Activated CD8-positive, alpha-beta memory T cell treated with anti-CD3 and anti-CD28 coated beads for 4 hours (primary cell): Measurements from ENCODE around the gene UQCRC1.

Experiments used
- DNase-seq, 2 donors: peaks; one replicate each; pipeline ENCODE4 v3.0.0-alpha.2; 2020; ENCODE audit warnings: low read depth in 2 of 2

UQCRC1 gene

DNA sequence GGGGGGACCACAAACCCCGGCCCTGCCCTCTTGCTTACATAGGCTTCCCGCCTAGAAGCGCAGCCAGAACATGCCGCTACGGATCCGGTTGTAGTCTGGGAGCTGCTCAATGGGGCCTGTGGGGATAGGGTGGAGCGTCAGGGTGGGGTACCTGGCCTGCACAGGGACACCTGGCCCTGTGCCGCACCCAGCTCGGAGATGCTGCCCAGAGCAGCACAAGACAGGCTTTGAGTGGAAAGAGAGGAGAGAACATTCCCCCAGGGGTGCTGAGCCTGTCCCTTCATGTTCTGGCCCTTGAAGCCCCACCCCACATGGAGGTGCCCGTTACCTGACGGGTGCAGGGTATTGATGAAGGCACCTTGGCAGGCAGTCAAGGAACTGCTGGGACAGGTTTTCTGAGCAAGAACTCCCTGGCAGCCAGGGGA lies 10.4 kb downstream of the UQCRC1 start:
- no peak for DNase-seq

DNA sequence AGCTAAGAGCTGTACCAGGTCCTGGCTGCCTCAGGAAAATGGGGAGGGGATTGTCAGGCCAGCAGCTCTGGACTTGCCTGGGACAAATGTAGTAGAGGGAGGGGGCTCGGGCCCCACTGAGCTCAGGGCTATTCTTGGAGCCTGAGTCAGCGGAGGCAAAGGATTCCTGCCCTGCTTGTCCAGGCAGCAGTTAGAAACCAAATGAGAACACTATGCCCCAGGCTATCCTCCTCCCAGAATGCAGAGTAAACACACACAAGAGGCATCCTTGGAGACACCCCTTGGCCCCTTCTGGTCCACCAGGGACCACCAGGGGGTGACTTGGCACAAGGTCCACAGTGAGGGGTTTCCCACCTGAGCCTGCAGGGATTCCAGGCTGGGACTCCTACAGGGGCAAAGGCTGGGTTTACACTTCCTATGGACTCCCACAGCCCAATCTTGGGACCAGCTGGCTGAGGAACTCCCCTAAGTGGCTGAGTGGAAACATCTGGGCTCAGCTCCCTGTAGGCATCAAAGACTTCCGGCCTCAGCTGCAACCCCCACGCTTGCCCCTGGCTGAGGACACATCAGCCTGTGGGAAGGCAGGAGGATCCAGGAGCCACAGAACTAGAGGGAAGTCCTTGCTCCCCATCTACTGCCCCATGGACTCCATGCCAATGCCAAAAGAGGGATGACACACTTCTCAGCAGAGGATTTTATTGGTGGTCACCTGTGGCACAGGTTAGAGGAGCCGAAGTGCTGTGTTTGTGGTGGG lies 10.9 kb downstream of the UQCRC1 start:
- no peak for DNase-seq

DNA sequence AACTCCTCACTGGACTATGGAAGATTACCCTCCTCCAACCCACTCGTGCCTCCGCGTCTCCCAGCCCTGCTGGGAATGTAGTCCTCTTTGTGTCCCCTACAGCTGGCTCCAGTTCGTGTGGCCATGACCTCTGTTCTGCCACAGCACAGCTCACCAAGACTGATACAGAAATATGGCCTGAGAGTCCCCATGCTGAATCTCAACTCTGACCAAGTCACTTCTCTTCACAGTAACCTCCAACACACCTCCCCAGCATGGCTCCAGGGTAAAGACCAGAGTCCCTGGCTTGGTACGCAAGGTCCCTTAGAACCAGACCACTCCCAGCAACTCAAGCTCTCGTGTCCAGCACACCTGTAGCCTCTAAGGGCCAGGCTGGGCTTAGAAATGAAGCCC lies 12.0 kb downstream of the UQCRC1 start:
- DNase-seq = no peak

DNA sequence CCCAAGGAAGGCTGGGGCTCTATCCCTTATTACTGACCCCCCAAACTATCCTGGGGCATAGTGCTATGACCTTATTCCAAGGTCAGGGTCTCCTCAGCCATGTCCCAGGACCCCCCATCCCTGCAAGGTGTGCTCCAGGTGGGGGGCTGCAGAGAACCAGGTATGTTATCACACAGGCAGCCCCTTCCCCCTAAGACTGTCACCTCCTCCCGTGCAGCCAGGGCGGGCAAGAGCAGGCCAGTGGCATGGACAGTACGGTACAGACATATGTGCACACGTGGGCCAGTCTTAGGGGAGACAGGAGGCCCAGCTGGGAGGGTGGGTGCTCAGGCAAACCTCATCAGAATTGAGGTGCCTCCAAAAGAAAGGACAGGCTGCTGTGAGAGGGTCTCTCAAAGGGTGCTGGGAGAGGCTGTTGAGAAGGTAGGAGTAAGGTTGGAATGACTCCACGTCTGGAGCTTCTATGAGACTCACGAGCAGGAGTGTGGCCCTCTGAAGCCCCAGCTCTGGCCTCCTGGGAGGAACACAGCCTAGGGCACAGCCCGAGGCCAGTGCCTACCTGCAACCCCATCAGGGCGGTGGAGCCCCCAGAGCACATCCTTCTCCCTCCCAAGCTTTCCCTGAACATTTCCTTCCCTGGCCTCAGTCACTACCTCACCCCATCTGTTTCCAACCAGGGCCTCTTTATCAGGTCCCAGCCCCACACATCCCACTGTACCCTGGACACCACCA lies 12.6 kb downstream of the UQCRC1 start:
- DNase-seq = no peak

DNA sequence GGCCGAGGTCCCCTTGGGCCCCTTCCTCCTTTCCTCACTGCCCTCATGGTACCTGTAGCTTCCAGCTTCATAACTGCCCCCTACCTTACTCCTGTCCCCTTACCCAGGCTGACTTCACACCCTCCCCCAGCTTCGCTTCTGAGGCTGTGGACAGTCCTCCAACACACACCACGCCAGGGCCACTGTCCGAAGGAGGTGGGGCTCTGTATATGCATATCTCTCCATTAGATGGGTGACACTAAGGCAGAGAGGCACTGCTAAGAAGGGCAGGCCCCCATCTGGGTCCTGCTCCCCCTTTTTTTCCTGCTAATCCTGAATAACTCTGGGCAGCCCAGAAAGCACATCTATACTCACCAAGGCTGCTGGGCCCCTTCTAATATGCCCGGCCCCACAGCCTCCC lies 13.3 kb downstream of the UQCRC1 start:
- no peak for DNase-seq

DNA sequence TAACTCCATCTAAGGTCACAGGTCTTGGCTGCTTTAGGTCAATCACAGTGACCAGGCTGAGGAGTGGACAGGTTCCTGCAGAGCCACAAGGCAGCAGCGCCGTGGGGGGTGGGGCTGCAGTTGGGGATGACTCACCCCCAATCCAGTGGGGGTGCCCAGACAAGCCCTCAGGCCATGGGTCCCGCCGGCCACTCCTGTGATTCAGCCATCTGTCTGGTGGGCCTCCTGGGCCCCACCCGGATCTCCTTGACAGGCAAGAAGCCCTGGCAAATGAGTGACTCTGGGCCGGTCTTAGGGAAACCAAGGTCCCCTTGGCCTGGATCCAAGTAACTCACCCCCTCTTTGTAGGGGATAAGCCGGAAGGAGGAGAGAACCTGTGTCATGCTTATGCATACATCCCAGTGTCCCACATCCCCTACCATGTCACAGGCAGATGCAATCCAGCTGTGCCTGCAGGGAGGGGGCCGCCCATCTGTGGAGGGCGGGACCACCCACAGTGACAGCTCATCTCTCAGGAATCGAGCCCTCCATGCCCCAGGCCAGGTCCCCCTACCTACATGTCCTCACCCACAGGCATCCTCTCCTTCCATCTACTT lies 13.8 kb downstream of the UQCRC1 start:
- no peak for DNase-seq

DNA sequence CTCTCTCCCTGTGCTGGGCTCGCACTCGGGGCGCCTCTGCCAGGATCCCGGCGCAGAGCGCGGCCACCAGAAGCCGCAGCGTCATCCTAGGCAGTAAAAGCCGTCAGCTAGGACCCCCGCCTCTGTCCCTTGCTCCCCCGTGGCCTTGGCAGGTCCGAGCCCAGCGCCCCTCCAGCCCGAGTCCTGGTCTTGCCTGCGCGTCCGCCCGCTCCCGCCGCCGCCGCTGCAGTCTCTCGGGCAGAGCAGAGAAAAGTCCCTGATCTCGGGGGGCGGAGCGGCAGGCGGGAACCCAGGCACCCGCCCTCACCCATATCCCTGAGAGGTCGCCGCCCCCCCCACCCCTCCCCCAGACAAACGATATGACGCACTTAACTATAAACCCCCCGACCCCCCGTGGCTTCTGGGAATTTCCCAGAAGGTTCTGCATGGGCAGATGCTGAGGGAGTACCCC lies 14.3 kb downstream of the UQCRC1 start, which contains the start of gene COL7A1:
TSS of gene COL7A1 (minus strand) at position 255 of the 451 bp plus-strand sequence. CDS start at position 85, 170 bp downstream.
- DNase-seq = no peak

DNA sequence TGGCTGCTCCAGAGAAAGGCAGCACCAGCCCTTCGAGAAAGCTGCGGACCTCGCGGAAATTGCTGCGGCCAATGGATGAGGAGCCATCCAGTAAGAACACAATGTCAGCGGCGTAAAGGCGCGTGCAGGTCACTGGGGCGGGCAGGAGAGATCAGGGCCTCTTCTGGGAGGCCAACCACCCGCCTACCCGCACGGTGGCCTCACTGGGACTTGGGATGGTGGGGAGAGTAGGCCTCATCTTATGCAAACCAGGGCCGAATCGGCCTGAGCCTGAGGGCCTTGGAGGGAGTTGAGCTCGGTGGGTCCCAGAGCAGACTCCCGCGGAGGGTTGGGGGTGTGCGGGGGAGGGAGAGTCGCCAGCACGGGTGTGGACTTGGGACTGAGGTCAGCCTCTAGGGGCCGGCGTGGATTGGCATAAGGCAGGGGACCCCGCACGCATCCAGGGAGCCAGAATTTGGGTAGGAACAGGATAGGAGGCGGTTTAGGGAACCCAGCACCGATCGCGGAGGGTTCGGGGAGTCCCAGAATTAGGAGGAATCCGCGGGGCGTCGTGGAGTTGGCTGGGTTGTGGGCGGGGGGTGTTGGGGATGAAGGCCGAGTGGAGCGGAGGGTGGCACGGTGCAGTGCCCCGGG lies 14.9 kb downstream of the UQCRC1 start:
- no peak for DNase-seq

DNA sequence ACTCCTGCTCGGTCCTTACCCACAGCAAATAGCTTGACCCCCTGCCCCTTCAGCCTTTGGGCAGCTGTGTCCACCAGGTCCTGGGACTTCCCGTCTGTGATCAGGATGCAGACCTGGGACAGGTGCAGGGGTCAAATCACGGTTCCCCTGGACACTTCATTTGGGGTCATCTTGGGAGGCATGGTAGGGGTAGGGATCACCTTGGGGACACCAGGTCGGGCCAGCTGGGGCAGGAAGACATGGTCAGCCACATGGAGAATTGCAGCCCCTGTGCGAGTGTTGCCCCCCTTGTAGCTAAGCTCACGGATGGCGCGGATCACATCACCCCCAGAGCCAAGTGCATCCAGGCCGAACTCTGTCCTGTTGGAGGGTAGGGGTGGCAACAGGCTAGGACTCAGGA lies 16.1 kb downstream of the UQCRC1 start:
- no peak for DNase-seq

DNA sequence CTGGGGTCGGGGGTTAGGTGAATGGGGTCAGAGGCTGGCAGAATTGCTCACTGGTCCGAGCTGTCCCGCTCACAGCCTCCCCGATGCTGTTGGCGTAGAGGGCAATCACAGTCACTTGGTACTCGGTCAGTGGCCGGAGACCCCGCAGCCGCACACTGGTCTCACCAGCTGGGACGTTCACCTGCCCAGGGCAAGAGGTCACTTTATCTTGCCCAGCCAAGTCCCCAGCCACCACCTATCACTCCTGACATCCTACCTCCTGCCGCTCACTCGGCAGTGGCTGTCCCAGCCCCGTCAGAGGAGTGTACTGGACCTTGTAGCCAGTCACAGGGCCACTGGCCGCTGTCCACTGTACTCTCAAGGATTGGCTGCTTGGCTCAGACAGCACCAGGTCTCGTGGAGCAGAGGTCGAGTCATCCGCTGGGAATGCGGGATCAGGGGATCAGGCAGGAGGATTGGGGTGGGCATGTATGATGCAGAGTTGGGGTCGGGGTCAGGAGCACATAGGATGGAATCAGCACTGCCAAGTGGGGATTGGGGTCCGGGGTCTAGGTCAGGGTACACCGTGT lies 16.8 kb downstream of the UQCRC1 start:
- no peak for DNase-seq

DNA sequence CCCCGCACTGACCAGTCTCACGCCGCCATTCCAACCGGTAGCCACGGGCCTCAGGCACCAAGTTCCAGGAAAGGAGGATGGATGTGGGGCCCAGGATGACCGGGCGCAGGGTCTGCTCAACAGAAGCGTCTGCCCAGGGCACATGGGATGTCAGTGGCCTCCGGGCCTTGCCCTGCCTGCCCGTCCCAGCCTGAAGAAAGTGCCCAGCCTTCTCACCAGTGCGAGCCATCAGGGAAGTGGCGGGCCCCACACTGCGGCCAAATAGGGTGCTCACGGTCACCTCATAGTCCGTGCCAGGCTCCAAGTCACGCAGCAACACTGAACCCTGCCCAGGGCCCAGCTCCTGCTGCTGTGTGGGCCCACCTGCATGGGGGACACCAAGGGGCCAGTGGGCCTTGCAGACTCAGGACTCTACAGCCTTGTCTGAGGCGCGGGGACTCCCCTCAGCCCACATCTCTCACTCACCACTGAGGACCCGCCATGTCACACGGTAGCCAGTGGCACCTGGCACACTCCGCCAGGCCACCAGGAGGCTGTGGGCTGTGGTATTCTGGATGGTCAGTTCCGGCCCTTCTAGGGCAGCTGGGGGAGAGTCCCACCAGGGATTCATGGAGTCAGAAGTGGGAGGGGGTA lies 17.4 kb downstream of the UQCRC1 start:
- DNase-seq = no peak

DNA sequence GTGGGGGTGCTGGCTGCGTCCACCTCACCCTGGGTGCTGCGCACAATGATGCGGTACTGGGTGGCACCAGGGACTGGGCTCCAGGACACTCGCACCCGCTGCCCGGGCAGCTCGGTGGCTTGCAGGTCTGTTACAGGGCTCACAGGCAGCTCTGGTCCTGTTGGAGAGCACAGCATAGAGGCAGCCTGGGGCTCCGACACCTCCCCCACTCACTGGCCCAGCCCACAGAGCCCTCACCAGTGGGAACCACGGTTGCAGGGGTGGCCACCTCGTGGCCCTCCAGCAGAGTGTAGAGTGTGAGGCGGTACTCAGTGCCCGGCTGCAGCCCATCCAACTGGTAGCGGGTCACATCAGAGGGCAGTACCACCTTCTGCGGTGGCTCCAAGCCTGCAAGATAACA lies 18.0 kb downstream of the UQCRC1 start:
- no peak for DNase-seq

DNA sequence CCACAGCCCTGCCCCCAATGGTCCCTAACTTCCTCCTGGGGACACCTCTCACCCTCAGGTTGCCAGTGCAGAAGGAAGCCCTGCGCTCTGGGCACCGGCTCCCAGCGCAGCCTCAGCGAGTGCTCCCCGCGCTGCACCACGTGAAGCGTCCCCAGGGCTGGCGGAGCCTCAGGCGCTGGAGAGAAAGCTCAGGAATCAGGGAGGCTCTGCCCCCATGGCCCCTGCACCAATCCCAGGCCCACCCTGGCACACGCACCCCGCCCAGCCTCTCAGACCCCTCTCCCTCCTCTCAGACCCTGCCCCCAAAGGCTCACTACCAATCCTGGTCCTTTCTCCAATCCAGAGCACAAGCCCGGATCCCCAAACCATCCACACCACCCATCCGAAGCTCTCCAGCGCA lies 21.2 kb downstream of the UQCRC1 start:
- DNase-seq = no peak

DNA sequence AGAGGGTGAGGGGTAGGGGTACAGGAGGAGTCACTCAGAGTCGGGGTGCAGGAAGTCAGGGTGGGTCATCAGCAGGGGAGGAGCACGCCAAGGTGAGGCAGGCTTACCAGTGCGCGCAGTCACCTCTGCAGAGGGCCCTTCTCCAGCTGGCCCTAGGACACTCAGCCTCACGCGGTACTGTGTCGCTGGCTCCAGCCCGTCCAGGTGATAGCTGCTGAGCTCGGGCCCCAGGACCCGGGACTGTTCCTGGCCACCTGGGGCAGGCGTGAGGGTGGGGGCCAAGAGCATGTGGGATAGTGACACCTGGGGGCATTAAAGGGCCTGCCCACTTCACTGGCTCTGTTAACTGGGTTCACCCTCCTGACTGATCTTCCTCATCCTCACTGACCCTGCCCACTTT lies 21.8 kb downstream of the UQCRC1 start:
- DNase-seq = no peak

DNA sequence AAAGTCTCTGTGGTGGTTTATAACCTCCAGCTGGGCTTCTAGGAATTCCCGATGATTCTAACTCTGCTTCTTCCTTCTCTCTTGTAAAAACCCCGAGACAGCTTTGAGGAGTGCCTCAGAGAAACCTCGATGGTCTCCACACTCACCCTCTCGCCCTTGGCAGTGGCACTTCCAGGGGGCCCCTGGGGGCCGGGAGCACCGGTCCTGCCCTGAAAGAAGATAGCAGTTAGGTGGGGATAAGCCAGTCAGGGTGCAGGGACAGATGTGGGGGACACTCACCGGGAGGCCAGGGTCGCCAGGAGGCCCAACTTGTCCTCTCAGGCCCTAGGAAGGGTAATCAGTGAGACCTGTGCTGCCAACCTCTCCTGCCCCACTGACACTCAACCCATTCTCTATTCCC lies 24.0 kb downstream of the UQCRC1 start:
- DNase-seq = no peak

DNA sequence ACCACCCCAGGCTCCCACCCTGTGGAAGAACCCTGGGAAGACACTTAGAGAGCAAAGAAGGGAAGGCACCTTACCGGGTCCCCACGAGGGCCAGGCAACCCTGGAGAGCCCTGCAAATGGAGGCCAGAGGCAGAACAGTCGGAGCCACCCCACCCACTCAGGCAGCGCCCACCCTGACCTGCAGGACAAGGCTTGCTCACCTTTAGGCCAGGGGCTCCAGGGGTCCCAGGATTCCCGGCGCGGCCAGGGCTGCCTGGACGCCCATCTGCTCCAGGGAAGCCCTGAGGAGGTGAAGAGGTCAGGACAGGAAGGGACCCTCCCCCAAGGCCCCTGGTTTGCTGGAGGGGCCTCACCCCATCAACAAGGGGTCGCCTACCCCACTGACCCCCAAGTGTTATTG lies 24.6 kb downstream of the UQCRC1 start:
- no peak for DNase-seq

DNA sequence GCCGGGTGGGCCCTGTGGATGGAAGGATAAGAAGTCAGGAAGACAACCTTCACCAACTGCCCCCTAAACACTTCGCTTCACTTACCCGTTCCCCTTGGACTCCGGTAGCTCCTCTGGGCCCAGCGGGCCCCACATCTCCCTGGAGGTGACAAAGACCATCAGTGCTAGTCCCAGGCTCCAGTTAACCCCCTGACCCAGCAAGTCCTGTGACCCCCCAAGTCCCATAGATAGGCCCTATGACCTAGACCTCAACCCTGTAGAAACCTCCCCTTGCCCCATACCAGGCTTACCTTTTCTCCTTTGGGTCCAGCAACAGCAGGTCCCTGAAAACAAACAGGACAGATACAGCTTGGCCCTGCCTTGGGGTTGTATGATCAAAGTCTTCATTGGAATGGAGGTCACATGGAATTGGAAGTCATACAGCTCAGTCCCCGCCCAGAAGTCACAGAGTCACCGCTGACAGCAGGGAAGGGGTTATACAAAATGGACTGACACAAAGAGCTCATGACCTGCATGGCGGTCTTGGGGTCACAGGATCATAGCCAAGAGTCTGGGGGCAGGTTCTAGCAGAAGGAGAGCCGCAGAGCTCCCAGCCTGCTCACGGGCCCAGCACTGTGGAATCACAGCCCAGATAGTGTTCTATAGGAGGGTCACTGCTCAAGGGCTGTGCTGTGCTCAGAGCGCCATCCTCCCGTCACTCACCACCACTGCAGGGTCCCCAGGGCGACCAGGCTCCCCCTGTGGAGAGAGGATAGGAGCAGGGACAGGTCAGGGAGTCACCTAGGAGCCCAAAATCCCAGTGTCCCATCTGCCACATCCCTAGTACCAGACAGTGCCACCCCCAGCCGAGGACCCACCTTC lies 27.6 kb downstream of the UQCRC1 start:
- DNase-seq = no peak

DNA sequence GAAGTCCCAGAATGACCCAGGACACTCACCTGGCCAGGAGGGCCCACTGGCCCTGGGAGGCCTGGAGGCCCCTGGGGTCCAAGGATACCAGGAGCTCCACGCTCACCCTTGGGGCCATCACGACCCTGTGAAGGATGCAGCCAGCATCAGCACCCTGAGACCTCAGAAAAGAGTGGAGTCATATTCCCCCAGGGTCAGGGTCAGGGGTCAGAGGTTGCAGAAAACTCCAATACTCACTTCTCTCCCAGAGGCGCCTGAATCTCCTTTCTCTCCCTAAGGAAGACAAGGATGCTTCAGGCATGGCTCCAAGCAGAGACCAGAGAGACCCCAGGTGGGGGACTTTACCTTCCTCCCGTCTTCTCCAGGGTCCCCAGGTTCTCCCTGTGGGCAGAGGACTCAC lies 32.8 kb downstream of the UQCRC1 start:
- DNase-seq = no peak

DNA sequence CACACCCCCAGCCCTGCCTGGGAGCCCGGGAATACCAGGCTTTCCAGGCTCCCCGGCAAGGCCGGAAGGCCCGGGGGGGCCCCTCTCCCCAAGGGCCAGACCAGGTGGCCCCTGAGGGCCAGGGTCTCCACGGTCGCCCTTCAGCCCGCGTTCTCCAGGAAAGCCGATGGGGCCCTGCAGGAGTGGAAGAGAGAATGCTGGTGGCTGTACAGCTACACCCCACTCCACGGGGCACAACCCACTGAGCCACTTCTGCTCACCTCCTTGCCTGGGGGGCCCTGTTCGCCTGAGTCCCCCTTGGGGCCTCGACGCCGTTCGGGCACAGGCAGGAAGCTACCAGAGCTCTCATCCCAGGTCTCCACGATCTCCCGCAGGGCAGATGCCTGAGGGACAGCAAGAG lies 34.1 kb downstream of the UQCRC1 start:
- no peak for DNase-seq

DNA sequence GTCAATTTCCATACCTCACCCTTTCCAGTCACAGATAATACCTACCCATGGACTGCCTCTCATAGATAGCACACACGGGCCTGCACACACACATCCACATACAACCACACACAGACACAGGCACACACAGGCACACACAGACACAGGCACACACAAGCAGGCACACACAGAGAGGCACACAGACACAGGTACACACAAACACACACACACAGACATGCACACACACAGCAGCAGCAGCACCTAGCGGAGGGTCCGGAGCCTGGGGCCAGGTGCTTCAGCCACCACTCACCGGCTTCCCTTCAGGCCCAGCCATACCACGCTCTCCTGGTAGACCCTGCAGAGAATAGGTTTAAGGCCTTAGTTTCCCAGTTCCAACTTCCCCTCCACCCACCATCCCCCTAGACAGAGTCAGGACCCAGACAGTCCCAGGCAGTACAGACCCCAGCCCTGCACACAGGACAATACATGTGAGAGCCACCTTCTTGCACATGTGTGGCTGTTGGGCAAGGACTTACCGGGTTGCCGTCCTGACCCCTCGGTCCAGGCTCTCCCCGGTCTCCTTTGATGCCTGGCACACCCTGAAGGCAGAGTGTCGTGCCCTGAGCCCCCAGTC lies 35.4 kb downstream of the UQCRC1 start:
- no peak for DNase-seq
